ENCODE measurements around the gene CACNA1D. TPM values are rescaled to one million over a fixed set of nuclear protein-coding genes. Genes with fewer than 3 reads are reported as not detected.

The CACNA1D gene
- total RNA-seq, 1 donor from 2014 or later, result 47.2 TPM

DNA sequence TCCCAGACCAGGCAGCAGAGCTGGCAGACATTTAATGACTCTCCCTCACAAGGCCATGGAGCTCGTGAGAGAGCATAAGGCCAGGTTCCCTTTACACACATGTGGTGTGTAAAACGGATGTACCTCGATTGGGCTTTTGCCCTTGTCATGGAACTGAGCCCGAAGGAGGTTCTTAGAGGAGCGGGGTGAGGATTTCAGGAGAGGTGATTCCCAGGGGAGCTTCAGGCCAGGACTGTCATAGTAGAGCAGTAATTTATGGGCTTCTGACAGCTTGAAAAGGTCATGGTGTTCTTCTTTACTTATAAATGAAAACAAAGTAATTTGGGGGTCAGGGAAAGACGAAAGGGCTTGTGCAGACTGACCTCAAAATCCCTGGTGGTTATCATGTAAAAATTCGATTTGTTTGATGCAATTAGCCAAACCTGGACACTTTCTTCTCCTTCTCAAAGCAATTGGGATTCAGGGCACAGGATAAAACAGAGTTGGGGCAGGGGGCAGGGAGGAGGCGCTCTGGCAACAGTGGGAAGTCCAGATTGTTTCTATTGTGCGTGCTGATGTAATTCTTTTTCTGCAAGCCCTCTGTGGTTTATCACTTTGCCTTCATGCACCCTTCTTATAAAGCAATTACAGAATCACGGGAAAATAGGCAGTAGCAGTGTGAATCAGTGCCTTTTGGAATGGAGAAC, 51.0 kb downstream of the CACNA1D start:
- H3K4me1 ChIP-seq, result no peaks in the 10 kb centered on the region
- no peaks in the 10 kb centered on the region for H3K27me3 ChIP-seq
- H3K27ac ChIP-seq, result no peak overlapping the region
- TF ChIP-seq, protein P1, sequence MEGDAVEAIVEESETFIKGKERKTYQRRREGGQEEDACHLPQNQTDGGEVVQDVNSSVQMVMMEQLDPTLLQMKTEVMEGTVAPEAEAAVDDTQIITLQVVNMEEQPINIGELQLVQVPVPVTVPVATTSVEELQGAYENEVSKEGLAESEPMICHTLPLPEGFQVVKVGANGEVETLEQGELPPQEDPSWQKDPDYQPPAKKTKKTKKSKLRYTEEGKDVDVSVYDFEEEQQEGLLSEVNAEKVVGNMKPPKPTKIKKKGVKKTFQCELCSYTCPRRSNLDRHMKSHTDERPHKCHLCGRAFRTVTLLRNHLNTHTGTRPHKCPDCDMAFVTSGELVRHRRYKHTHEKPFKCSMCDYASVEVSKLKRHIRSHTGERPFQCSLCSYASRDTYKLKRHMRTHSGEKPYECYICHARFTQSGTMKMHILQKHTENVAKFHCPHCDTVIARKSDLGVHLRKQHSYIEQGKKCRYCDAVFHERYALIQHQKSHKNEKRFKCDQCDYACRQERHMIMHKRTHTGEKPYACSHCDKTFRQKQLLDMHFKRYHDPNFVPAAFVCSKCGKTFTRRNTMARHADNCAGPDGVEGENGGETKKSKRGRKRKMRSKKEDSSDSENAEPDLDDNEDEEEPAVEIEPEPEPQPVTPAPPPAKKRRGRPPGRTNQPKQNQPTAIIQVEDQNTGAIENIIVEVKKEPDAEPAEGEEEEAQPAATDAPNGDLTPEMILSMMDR (IDR thresholded peaks at IDR 0.05), result no peak
- intact Hi-C loops (cut with DNase I), result no loop called here
- ATAC-seq, result no peak
- no peaks in the 10 kb centered on the region for H3K9me3 ChIP-seq
- no peak for DNase-seq
- H3K36me3 ChIP-seq, result no peaks in the 10 kb centered on the region
- H3K4me3 ChIP-seq, result no peak overlapping the region

DNA sequence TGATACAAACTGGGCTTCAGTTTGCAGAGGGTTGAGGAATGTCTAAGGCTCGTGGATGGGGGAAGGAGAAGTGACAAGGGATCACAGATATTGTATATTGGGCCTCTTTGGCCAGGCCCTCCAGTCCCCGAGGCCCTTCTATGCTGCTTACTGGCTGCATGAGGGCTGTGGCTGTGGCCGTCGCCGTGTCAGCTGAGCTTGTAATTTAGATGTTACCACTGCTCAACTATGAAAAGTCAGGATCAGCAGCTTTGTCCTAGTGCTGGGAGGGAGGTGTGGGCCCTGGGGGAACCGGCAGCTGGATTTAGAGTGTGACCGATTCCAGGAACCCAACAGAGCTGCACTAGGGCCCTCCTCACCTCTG, 51.6 kb downstream of the CACNA1D start:
- DNase-seq, result no peak
- intact Hi-C loops (cut with DNase I), result no loop called here
- no peak for ATAC-seq
- no peak overlapping the region for H3K4me3 ChIP-seq
- no peaks in the 10 kb centered on the region for H3K27me3 ChIP-seq
- TF ChIP-seq, protein P1 (IDR thresholded peaks at IDR 0.05), result no peak
- no peaks in the 10 kb centered on the region for H3K36me3 ChIP-seq
- no peaks in the 10 kb centered on the region for H3K9me3 ChIP-seq
- H3K4me1 ChIP-seq, result no peaks in the 10 kb centered on the region
- H3K27ac ChIP-seq, result no peak overlapping the region

DNA sequence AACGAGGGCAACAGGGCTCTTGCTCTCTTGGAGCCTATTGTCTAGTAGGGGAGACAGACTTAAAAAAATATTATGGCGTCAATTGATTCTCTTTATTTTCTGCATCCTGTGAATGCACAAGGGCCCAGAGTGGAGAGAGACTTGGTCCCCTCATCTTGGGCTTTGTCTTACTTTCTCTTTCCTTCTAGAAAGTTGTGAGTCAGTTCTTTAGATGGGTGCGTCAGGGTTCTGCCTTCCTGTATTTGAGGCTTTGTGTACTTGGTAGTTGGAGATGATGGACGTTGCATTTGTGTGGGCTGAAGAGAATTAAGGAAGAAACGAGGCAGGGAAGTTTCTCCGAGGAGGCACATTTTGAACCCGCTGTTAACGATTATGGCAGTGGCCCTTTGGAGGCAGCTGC, 52.9 kb downstream of the CACNA1D start:
- ATAC-seq (no peak), DNase-seq (no peak)
- Histone ChIP-seq H3K36me3 (no peaks in the 10 kb centered on the region), H3K27me3 (no peaks in the 10 kb centered on the region), H3K4me3 (no peak overlapping the region), H3K27ac (no peak overlapping the region), H3K9me3 (no peaks in the 10 kb centered on the region), H3K4me1 (no peaks in the 10 kb centered on the region)
- intact Hi-C loops (cut with DNase I), result no loop called here
- TF ChIP-seq, protein P1 (IDR thresholded peaks at IDR 0.05), result no peak

DNA sequence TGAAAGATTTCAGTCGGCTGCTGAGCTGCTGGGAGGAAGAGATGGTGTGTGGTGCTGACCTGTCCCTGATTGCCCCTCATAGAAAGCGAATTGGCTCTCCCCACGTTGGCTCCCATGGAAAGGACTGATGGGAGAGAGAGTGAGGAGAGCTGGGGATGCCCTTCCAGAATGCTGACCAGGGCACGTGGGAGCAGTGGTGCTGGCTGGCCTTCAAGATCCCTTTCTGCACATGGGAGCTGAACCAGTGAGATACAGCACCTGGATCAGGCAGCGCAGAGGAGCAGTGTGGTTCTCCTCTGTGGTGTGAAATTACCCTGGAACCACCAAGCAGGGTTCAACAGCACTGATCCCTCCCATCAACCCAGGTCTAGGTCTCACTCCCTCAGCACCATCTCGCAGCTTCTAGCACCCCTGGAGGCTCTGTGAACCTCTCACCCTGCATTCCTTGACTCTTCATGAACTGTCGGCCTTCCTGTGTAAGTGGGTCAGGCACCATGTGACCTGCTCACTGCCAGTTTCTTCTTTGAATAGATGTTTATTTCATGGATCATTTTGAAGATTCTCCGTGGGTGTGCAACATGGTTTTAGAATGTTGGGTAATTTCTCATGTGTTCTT, 55.7 kb downstream of the CACNA1D start:
- Histone ChIP-seq H3K4me3 (no peak overlapping the region), H3K27ac (no peak overlapping the region), H3K36me3 (no peaks in the 10 kb centered on the region), H3K4me1 (no peaks in the 10 kb centered on the region), H3K27me3 (no peaks in the 10 kb centered on the region), H3K9me3 (no peaks in the 10 kb centered on the region)
- intact Hi-C loops (cut with DNase I), result no loop called here
- DNase-seq (no peak), ATAC-seq (peak; percentile 57)
- TF ChIP-seq, protein P1 (IDR thresholded peaks at IDR 0.05), result no peak

DNA sequence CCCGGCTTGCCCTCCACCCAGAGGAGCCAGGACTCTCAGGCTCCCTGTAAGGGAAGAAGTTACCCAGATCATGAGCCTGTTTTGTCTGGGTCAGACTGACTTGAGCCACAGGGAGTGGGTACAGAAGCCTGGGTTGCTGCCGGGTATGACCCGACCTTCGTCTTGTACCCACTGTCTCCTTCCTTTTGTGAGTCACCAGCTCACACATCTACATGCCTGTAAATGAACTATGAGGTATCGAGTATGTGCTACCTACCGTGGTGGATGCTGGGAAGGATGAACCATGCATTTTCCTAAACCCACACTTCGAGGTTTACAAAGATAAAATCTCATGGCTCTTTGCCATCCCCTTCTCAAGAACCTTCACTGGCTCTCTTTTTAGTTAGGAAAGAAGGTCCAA, 56.9 kb downstream of the CACNA1D start:
- Histone ChIP-seq H3K4me3 (no peak overlapping the region), H3K9me3 (no peaks in the 10 kb centered on the region), H3K36me3 (no peaks in the 10 kb centered on the region), H3K27ac (no peak overlapping the region), H3K4me1 (no peaks in the 10 kb centered on the region), H3K27me3 (no peaks in the 10 kb centered on the region)
- DNase-seq, result no peak
- TF ChIP-seq, protein P1 (IDR thresholded peaks at IDR 0.05), result no peak
- intact Hi-C loops (cut with DNase I), result no loop called here
- no peak for ATAC-seq

All from upper lobe of right lung (tissue), 1 donor.